ENCODE data around the gene SFMBT2. TPM values are rescaled to one million over a fixed set of nuclear protein-coding genes. Genes with fewer than 3 reads are reported as not detected.

SFMBT2 gene
- 1 to 10 TPM; 7.0 to 7.9 (median 7.9) TPM for polyA plus RNA-seq (ENCODE audit: insufficient read length in 3 of 3)
- long read RNA-seq, donor 1, result 0 reads
- long read RNA-seq, donor 2, result 0 reads
- long read RNA-seq, donor 3, result 0 reads
- long read RNA-seq, donor 4, result 0 reads
- long read RNA-seq, donor 5, result 0 reads
- long read RNA-seq, donor 6, result 0 reads
- long read RNA-seq, donor 7, result 0 reads
- long read RNA-seq, donor 8, result 0 reads
- long read RNA-seq, donor 9, result 0 reads
- long read RNA-seq, donor 10, result 0 reads
- long read RNA-seq, donor 11, result 0 reads
- long read RNA-seq, donor 12, result 0 reads
- long read RNA-seq, donor 13, result 0 reads
- long read RNA-seq, donor 14, result 0 reads
- long read RNA-seq, donor 15, result 0 reads
- long read RNA-seq, donor 16, partial matches to known transcripts, result 5 of 5 reads
- long read RNA-seq, donor 16, other reads (novel, unspliced or antisense), result 0 of 5 reads

GRCh38 chr10:7410862-7411670, at the start of gene SFMBT2:
SFMBT2 (minus strand) TSS chr10:7411034; CDS start chr10:7381898, 29,136 bp downstream.
- peak in 2 of 11 donors; percentile 69 to 81 for DNase-seq (ENCODE audit: extremely low read depth in 1 of 11, low read depth in 9 of 11, low spot score in 4 of 11)

GRCh38 chr10:7460006-7460405, 49.2 kb upstream of the SFMBT2 start:
- no peak for DNase-seq (ENCODE audit: extremely low read depth in 1 of 11, low read depth in 9 of 11, low spot score in 4 of 11)

- no peak for DNase-seq (ENCODE audit: extremely low read depth in 1 of 11, low read depth in 9 of 11, low spot score in 4 of 11)
Measured at GRCh38 chr10:7458556-7458955, 47.7 kb upstream of the SFMBT2 start.

GRCh38 chr10:7457478-7458316, 46.9 kb upstream of the SFMBT2 start:
- DNase-seq (ENCODE audit: extremely low read depth in 1 of 11, low read depth in 9 of 11, low spot score in 4 of 11), result no peak

GRCh38 chr10:7449063-7449695, 38.3 kb upstream of the SFMBT2 start:
- no peak for DNase-seq (ENCODE audit: extremely low read depth in 1 of 11, low read depth in 9 of 11, low spot score in 4 of 11)

- DNase-seq (ENCODE audit: extremely low read depth in 1 of 11, low read depth in 9 of 11, low spot score in 4 of 11), result no peak
Measured at GRCh38 chr10:7445474-7446185, 34.8 kb upstream of the SFMBT2 start.

- DNase-seq (ENCODE audit: extremely low read depth in 1 of 11, low read depth in 9 of 11, low spot score in 4 of 11), result no peak
Measured at GRCh38 chr10:7444551-7445121, 33.8 kb upstream of the SFMBT2 start.

GRCh38 chr10:7443036-7443435, 32.2 kb upstream of the SFMBT2 start:
- DNase-seq (ENCODE audit: extremely low read depth in 1 of 11, low read depth in 9 of 11, low spot score in 4 of 11), result no peak

GRCh38 chr10:7441403-7442147, 30.7 kb upstream of the SFMBT2 start:
- no peak for DNase-seq (ENCODE audit: extremely low read depth in 1 of 11, low read depth in 9 of 11, low spot score in 4 of 11)

- no peak for DNase-seq (ENCODE audit: extremely low read depth in 1 of 11, low read depth in 9 of 11, low spot score in 4 of 11)
Measured at GRCh38 chr10:7439696-7440095, 28.9 kb upstream of the SFMBT2 start.

GRCh38 chr10:7438196-7438986, 27.6 kb upstream of the SFMBT2 start:
- peak in 7 of 11 donors; percentile 23 to 46 (median 38) for DNase-seq (ENCODE audit: extremely low read depth in 1 of 11, low read depth in 9 of 11, low spot score in 4 of 11)

- no peak for DNase-seq (ENCODE audit: extremely low read depth in 1 of 11, low read depth in 9 of 11, low spot score in 4 of 11)
Measured at GRCh38 chr10:7436490-7437100, 25.8 kb upstream of the SFMBT2 start.

GRCh38 chr10:7435674-7436073, 24.8 kb upstream of the SFMBT2 start:
- DNase-seq (ENCODE audit: extremely low read depth in 1 of 11, low read depth in 9 of 11, low spot score in 4 of 11), result no peak

GRCh38 chr10:7434378-7434777, 23.5 kb upstream of the SFMBT2 start:
- no peak for DNase-seq (ENCODE audit: extremely low read depth in 1 of 11, low read depth in 9 of 11, low spot score in 4 of 11)

- no peak for DNase-seq (ENCODE audit: extremely low read depth in 1 of 11, low read depth in 9 of 11, low spot score in 4 of 11)
Measured at GRCh38 chr10:7433861-7434260, 23.0 kb upstream of the SFMBT2 start.
